Measurements from ENCODE around the gene HOXA5. TPM values are rescaled to one million over a fixed set of nuclear protein-coding genes. Genes with fewer than 3 reads are reported as not detected.

The HOXA5 gene
- polyA plus RNA-seq, 3 donors = 63.4 to 76.9 (median 64.7) TPM

- DNase-seq = no peak
Observed at GRCh38 chr7:27139334-27140125, 4.0 kb downstream of the HOXA5 start.

- DNase-seq = no peak
Observed at GRCh38 chr7:27138985-27139333, 4.5 kb downstream of the HOXA5 start.

DNA sequence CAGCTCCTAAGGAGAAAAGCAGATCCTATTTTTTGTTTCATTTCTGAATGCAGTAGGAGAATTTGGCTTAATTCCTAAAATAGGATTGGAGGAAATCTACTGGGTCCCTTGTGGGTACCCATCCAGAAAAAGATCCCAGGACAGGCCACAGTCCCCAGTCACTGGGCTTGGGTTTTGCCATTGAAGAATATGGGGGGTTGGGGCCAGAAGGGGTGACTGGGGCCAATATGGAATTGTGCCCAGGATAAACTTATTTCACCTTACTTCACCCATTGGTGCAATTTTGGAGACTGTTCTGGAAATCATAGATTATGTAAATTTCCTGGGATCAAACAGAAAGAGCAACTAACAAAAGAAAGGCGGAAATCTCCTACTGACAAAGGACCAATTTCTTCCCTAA lies 5.0 kb downstream of the HOXA5 start:
- DNase-seq = no peak

DNA sequence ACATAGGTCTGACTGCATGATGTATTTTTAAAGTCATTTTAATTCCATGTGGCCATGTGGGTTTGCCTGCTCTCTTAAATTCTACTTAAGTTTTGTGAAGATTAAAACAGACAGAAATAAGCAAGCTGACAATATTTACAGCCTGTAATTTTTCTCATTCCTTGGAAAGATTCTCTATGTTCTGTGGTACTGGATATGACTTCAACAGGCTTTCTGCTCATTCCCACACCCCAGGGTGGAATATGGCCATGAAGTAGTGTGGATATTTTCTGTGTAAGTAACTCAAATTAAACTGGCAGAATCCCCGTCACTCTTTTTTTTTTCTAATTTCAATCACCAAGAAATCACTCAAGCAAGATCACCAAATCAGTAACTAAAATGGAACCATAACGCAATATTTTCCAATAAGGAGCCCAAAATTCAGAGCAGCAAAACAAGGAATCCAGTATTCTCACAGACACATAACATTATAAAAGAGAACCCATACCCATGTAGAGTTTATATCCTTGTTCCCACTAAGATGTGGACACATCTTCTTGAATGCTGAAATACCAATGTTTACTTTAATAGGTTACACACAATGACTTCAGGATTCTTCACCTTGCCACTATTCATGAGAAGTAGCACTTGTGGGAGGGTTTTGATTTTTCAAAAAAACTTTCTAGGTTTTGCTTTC lies 5.7 kb downstream of the HOXA5 start:
- DNase-seq = no peak

- DNase-seq = no peak
Observed at GRCh38 chr7:27134392-27134791, 9.1 kb downstream of the HOXA5 start.

- no peak for DNase-seq
Observed at GRCh38 chr7:27133409-27134231, 9.9 kb downstream of the HOXA5 start.

DNA sequence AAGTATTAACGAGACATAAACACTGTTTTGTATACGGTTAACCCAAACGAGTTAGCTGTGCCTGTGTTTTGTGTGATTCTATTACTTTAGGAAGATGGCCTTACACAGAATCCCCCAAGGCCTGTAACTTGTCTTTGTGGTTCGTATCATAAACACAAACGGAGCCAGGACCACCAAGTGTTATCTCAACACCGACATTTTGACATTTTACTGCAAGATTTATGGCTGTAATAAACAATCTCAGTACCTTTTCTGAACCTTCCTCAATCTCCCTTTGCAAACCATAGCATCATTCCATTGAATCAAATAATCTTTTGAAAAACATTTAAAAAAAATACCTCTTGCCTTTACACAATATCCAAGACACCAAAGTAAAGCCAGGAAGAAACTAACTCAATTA lies 10.5 kb downstream of the HOXA5 start:
- no peak for DNase-seq

DNA sequence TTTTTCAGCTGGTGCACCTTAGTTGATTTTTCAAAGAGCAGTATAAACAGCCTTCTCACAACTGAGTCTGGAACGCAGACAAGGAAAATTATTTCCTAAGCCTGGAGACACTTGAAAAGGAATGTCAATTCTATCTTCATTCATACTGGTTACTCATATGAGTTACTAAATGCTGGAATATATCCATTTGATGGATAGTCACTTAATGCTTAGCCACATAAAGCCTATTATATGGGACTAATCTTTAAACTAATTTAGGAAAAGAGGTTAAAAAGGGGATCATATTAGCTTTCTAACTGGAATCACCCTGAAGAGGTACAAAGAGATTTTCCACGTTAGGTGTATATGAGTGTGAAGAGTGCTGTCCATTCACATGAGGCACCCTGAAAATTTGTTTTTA lies 11.3 kb downstream of the HOXA5 start:
- DNase-seq = no peak

- no peak for DNase-seq
Observed at GRCh38 chr7:27131390-27131819, 12.1 kb downstream of the HOXA5 start.

- DNase-seq = peak; percentile 92
Observed at GRCh38 chr7:27130540-27131389, 12.7 kb downstream of the HOXA5 start, which contains the start of gene HOXA4. TSS of gene HOXA4 (minus strand) at chr7:27130757. CDS start at chr7:27130733, 24 bp downstream.

- DNase-seq = peak; percentile 89
Observed at GRCh38 chr7:27129729-27130539, 13.5 kb downstream of the HOXA5 start.

- DNase-seq = no peak
Observed at GRCh38 chr7:27128776-27129728, 14.4 kb downstream of the HOXA5 start.

- peak; percentile 85 for DNase-seq
Observed at GRCh38 chr7:27128034-27128433, 15.4 kb downstream of the HOXA5 start.

GRCh38 chr7:27126596-27127327 lies 16.7 kb downstream of the HOXA5 start:
- no peak for DNase-seq

GRCh38 chr7:27125986-27126394 lies 17.5 kb downstream of the HOXA5 start:
- peak; percentile 86 for DNase-seq

DNA sequence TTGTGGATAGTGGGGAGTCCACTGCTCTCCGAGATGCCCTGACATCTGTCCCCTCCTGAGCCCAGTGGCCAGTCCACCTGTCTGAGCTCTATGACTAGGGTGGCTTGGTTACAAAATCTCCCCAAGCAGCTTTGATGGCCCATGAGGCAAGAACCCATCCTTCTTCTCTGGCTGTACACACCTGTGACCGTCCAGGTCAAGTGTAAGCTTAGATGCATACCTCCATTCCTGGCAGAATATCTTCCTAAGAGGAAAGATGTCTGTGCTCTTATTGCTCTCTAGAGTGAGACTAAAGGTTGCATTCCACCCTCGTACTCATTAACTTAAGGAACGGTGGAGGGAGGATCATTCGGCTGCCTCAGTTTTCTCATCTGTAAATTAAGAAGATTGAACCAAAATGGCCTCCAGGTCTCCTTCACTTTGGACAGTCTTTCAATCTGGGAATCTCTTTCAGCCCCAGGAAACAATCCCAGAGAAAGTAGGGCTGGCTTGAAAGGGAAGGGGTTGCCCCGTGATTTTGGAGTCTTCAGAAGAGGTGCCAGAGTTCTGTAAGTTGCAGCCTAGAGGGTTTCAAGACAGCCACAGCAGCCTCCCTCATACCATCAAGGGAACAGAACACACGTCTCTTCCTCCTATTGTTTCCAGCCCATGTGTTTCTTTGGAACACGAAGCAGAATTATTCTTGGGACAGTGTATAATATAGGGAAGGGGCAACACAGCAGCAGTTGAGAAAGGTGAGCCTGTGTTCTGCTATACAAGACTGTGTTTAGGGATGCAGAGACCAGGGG lies 18.4 kb downstream of the HOXA5 start:
- no peak for DNase-seq

DNA sequence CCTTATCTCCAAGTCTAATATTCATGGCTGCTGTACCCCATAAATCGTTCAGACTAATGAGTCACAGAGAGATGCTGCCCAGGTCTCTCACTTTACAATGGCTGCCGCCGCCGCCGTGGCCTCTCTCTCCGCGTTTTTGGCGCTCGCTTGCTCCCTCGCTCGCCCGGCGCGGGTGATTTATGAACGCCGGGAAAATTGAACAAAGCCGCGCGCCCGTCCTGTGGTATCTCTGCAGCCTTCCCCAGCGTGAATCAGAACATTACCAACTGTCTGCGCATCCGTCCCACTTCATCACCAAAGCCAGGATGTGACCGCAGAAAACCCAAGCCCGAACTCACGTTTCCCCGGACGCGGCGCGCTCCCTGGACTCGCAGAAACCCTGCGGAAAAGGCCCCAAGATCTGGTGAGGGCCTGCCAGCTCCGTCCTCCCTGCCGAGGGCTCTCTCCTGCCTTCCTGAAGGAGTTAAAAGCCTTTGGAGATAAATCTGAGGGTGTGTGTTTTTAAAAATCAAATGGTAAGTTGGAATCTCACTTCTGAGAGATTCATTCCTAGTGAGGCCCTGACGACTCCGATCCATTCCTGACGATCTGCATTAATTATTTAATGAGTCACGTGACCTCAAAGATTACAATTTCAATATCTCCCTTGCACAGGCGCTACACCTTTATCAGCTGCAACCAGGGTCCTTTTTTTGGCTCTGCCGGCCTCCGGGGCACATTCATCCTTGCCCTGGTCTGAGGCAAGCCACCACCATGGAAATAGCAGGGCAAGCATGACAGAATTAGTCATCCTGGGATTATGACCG lies 19.2 kb downstream of the HOXA5 start:
- DNase-seq = no peak

Data from renal pelvis (tissue), 4 donors.